ENCODE measurements around the gene PGLYRP2. TPM values are rescaled to one million over a fixed set of nuclear protein-coding genes. Genes with fewer than 3 reads are reported as not detected.
A peak's percentile ranks its signal among the peaks of the same experiment; 100 is the strongest.

The PGLYRP2 gene
- total and polyA plus RNA-seq, 7 experiments from 2014 or later: 0.21 to 0.65 (median 0.49) TPM; not detected in 2

DNA sequence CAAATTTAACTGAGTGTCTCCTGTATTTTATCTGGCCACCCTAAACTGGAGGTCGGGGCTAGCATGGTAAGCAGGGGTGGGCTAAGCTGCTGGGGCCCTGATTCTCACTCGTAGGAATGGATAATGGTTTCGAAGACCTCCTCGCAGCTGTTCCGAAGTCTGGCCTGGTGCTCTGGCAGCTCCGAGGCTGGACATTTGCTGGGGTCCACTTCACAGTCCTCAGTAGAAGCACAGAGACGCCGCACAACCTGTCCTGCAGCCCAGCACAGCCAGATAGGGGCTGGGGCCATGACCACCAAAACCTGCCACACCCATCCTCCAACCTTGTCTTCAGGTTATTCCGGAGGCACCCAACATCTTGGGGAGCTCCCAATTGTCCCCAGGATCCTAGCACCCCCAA, 23.3 kb downstream of the PGLYRP2 start:
- no peak overlapping the region for H3K4me3 Mint-ChIP-seq
- ATAC-seq (no peak), DNase-seq (no peak)
- Histone ChIP-seq H3K27me3 (ENCODE audit: control insufficient read depth in 2 of 2, insufficient read depth in 2 of 2, low read length in 2 of 2) (no peaks in the 10 kb centered on the region), H3K4me3 (ENCODE audit: low read length) (no peak overlapping the region), H3K27ac (ENCODE audit: low read depth, low read length) (no peak overlapping the region), H3K9me3 (ENCODE audit: control insufficient read depth in 2 of 3, low read length in 3 of 3) (no peaks in the 10 kb centered on the region), H3K36me3 (ENCODE audit: control insufficient read depth in 2 of 3, insufficient read depth in 3 of 3, low read length in 3 of 3) (peaks cover 16 to 88% (median 43%) of the 10 kb centered on the region in 3 experiments), H3K4me1 (ENCODE audit: control insufficient read depth in 2 of 2, insufficient read depth in 2 of 2, low read length in 2 of 2) (peaks cover 3 to 9% of the 10 kb centered on the region in 2 donors)
- intact Hi-C loops (cut with micrococcal nuclease): no loop called here
- H3K9me3 Mint-ChIP-seq: peaks cover 0 to 2% (median 0%) of the 10 kb centered on the region in 11 donors
- POLR2A ChIA-PET: interaction anchor here (1.4 to 8.4 kb wide), 2 partner anchors 8 to 95 kb away, joined by 5 to 101 read pairs; partner anchors contain the start of gene RASAL3
- no peaks in the 10 kb centered on the region for H3K27me3 Mint-ChIP-seq
- peaks cover 12 to 57% (median 28%) of the 10 kb centered on the region in 5 donors for H3K36me3 Mint-ChIP-seq
- H3K27ac Mint-ChIP-seq: peak overlapping the region in 2 of 9 donors; percentile 59 to 69
- peaks cover 14 to 40% (median 34%) of the 10 kb centered on the region in 7 donors for H3K4me1 Mint-ChIP-seq
- CTCF ChIA-PET: interaction anchor here (0.6 to 0.7 kb wide), 2 partner anchors 22 to 284 kb away, joined by 3 read pairs; no protein-coding TSS in a partner anchor

DNA sequence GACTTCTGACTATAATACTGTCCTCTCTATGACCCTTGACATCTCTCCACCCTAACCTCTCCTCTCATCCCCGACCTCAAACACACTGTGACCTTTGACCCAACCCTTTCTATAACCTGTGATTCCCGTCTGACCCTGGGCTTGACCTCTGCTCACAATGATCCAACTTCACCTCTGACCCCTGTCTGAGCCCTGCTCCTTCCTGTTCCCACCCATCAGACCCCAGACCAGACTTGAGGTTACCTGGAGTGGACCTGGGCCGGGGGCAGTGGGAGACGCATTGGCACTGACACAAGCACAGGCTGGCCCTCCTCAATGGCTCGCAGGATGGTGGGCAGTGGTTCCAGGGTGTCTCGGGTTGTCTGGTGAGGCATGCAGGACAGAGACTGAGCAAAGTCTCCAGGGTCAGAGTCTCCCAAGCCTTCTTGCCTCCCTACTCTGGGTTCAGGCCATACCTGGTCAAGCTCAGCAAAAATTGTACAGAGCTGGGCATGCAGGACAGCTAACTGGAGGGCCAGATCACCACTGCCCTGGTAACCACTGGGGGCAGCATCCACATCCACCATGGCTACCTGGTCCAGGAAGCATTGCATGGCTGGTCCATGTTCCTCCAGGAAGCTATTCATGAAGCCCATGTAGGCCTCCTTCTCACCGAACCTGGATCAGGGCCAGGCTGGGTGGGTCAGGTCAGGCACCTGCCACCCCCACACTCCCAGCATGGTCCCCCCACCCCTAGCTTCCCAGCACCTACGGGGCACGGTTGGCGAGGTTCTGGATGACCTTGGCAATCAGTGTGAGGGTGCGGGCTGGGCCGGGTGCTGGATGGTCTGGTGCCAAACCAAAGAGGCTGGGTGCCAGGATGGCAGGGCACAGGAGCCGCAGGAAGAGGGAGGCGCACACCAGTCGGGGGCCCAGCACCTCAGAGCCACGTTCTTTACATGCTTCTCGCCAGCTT, 25.1 kb downstream of the PGLYRP2 start:
- Mint-ChIP-seq H3K36me3 (peaks cover 12 to 53% (median 21%) of the 10 kb centered on the region in 5 donors), H3K4me3 (no peak overlapping the region), H3K27me3 (no peaks in the 10 kb centered on the region), H3K9me3 (peaks cover 0 to 3% (median 0%) of the 10 kb centered on the region in 11 donors), H3K27ac (peak overlapping the region; percentile 30 to 86 (median 71)), H3K4me1 (peaks cover 10 to 35% (median 28%) of the 10 kb centered on the region in 7 donors)
- no peak for ATAC-seq
- Histone ChIP-seq H3K9me3 (ENCODE audit: control insufficient read depth in 2 of 3, low read length in 3 of 3) (no peaks in the 10 kb centered on the region), H3K4me3 (ENCODE audit: low read length) (no peak overlapping the region), H3K4me1 (ENCODE audit: control insufficient read depth in 2 of 2, insufficient read depth in 2 of 2, low read length in 2 of 2) (no peaks in the 10 kb centered on the region), H3K27me3 (ENCODE audit: control insufficient read depth in 2 of 2, insufficient read depth in 2 of 2, low read length in 2 of 2) (no peaks in the 10 kb centered on the region), H3K27ac (ENCODE audit: low read depth, low read length) (peak overlapping the region; percentile 14), H3K36me3 (ENCODE audit: control insufficient read depth in 2 of 3, insufficient read depth in 3 of 3, low read length in 3 of 3) (peaks cover 16 to 71% (median 35%) of the 10 kb centered on the region in 3 experiments)
- ChIA-PET CTCF (no interaction called here), POLR2A (interaction anchor here (1.6 to 8.4 kb wide), 2 partner anchors 9 to 35 kb away, joined by 7 to 101 read pairs; partner anchors contain the start of genes AKAP8L and RASAL3)
- DNase-seq: no peak
- intact Hi-C loops (cut with micrococcal nuclease): loop anchor here in 1 of 2 donors (2.0 kb wide), 1 partner anchor 13 kb away; no protein-coding TSS in a partner anchor

DNA sequence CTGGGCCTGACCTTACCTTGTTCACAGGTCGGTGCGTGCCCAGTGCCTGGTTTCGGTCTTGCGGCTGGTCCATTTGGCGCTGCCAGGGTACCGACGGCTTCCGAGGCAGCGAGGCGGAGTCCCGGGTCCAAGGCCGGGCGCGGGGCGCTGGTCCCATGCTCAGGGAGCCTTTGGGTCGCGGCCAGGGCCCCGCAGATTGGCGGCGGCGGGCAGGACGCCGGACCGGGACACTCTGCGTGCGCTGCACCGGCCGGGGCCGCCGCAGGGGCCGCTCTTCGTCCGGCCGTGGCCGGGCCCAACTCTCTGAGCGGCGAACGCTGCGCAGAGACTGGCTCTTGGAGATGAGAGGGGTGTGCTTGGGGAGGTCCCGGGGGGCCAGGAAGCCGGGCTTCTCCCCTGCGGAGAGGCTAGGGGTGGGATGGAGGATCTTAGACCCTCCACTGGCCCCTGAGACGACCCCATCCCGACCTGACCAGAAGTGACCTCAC, 26.2 kb downstream of the PGLYRP2 start:
- POLR2A ChIA-PET: interaction anchor here (0.6 to 8.4 kb wide), 2 partner anchors 11 to 32 kb away, joined by 4 to 101 read pairs; partner anchors contain the start of gene RASAL3
- no peaks in the 10 kb centered on the region for H3K9me3 ChIP-seq (ENCODE audit: control insufficient read depth in 2 of 3, low read length in 3 of 3)
- peak overlapping the region; percentile 14 for H3K27ac ChIP-seq (ENCODE audit: low read depth, low read length)
- ATAC-seq (no peak), DNase-seq (no peak)
- Mint-ChIP-seq H3K4me1 (peaks cover 10 to 42% (median 36%) of the 10 kb centered on the region in 7 donors), H3K36me3 (peaks cover 12 to 55% (median 21%) of the 10 kb centered on the region in 5 donors), H3K4me3 (no peak overlapping the region), H3K27ac (peak overlapping the region in 4 of 9 donors; percentile 46 to 81 (median 69)), H3K27me3 (no peaks in the 10 kb centered on the region), H3K9me3 (peaks cover 0 to 3% (median 0%) of the 10 kb centered on the region in 11 donors)
- no peak overlapping the region for H3K4me3 ChIP-seq (ENCODE audit: low read length)
- intact Hi-C loops (cut with micrococcal nuclease): loop anchor here in 1 of 2 donors (2.0 kb wide), 1 partner anchor 14 kb away; no protein-coding TSS in a partner anchor
- CTCF ChIA-PET: no interaction called here
- peaks cover 16 to 66% (median 31%) of the 10 kb centered on the region in 3 experiments for H3K36me3 ChIP-seq (ENCODE audit: control insufficient read depth in 2 of 3, insufficient read depth in 3 of 3, low read length in 3 of 3)
- H3K4me1 ChIP-seq (ENCODE audit: control insufficient read depth in 2 of 2, insufficient read depth in 2 of 2, low read length in 2 of 2): peaks cover 0 to 5% of the 10 kb centered on the region in 2 donors
- H3K27me3 ChIP-seq (ENCODE audit: control insufficient read depth in 2 of 2, insufficient read depth in 2 of 2, low read length in 2 of 2): no peaks in the 10 kb centered on the region

DNA sequence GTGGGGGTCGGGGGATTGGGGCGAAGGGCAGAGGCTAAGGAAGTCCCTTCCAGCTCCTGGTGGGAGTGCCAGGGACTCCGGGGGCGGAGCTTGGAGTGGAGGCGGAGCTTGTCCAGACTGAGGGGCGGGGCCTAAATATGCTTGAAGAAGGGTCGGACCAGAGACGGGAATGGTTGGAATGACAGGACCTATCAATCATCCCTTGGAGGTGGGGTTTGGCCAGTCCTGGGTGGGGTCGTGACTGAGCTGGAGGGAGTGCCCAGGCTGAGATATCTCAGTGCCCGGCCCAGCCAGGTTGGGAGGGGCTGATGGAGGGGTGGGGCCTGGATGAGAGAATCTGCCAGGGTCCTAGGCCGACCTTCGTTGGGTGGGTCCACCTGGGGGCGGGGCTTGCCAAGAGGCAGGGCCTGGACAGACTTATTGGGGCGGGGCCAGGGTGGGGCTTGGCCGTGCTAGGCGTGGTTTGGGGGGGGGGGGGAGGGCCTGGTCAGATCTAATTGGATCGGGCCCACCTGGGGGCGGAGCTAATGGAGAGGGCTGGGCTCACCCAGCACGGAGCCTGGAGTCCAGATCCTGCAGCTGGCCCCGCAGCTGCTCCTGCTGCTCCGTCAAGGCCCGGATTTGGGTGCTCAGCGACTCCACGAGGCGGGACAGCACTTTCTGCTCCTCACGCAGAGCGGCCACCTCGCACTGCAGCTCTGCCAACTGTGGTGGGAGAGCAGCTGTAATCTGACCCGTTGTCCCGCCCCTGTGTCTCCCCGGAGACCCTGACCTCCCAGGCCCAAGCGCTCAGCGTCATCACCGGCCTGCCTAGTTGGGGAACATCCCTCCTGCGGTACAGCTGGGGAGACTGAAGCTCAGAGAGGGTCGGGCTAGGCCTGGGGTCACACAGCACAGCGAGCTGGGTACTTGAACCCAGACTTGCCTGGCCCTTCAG, 26.9 kb downstream of the PGLYRP2 start:
- Histone ChIP-seq H3K4me1 (ENCODE audit: control insufficient read depth in 2 of 2, insufficient read depth in 2 of 2, low read length in 2 of 2) (peaks cover 0 to 5% of the 10 kb centered on the region in 2 donors), H3K36me3 (ENCODE audit: control insufficient read depth in 2 of 3, insufficient read depth in 3 of 3, low read length in 3 of 3) (peaks cover 16 to 60% (median 25%) of the 10 kb centered on the region in 3 experiments), H3K9me3 (ENCODE audit: control insufficient read depth in 2 of 3, low read length in 3 of 3) (no peaks in the 10 kb centered on the region), H3K27ac (ENCODE audit: low read depth, low read length) (peak overlapping the region; percentile 42), H3K4me3 (ENCODE audit: low read length) (no peak overlapping the region), H3K27me3 (ENCODE audit: control insufficient read depth in 2 of 2, insufficient read depth in 2 of 2, low read length in 2 of 2) (no peaks in the 10 kb centered on the region)
- H3K9me3 Mint-ChIP-seq: peaks cover 0 to 3% (median 0%) of the 10 kb centered on the region in 11 donors
- peak overlapping the region in 7 of 9 donors; percentile 31 to 91 (median 75) for H3K27ac Mint-ChIP-seq
- H3K27me3 Mint-ChIP-seq: no peaks in the 10 kb centered on the region
- POLR2A ChIA-PET: interaction anchor here (0.9 to 8.4 kb wide), 5 partner anchors 11 to 103 kb away, joined by 3 to 101 read pairs (median 10); partner anchors contain the start of genes AKAP8L and RASAL3
- H3K4me3 Mint-ChIP-seq: no peak overlapping the region
- intact Hi-C loops (cut with micrococcal nuclease): loop anchor here in 1 of 2 donors (1.0 to 2.0 kb wide), 2 partner anchors 14 to 33 kb away; no protein-coding TSS in a partner anchor
- peaks cover 10 to 42% (median 36%) of the 10 kb centered on the region in 7 donors for H3K4me1 Mint-ChIP-seq
- DNase-seq (peak in 1 of 9 donors; percentile 42), ATAC-seq (no peak)
- CTCF ChIA-PET: interaction anchor here (1.0 to 1.6 kb wide), 2 partner anchors 33 to 103 kb away, joined by 6 read pairs; partner anchors contain the start of gene AKAP8L
- H3K36me3 Mint-ChIP-seq: peaks cover 12 to 52% (median 21%) of the 10 kb centered on the region in 5 donors

DNA sequence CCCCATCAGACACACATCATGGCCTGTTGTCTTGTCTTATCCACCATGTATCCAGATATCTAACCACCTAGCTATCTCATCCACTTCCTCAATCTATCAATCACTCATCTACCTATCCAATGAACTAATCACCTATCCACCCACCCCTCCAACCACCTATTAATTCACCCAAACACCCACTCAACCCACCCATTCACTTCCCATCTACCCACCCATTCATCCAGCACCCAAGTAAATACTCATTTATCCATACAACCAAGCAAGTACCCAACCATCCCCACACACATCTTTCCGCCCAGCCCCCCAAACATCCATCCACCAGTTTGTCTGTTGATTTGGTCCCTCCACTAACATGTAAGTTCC, 28.8 kb downstream of the PGLYRP2 start:
- H3K27me3 Mint-ChIP-seq: no peaks in the 10 kb centered on the region
- POLR2A ChIA-PET: interaction anchor here (0.9 to 8.4 kb wide), 6 partner anchors 13 to 101 kb away, joined by 3 to 101 read pairs (median 5); partner anchors contain the start of genes AKAP8 and RASAL3

More for the DNA sequence above, 28.8 kb downstream of the PGLYRP2 start:
- Mint-ChIP-seq H3K36me3 (peaks cover 12 to 49% (median 21%) of the 10 kb centered on the region in 5 donors), H3K4me1 (peaks cover 10 to 37% (median 36%) of the 10 kb centered on the region in 7 donors), H3K9me3 (peaks cover 0 to 3% (median 0%) of the 10 kb centered on the region in 11 donors), H3K27ac (peak overlapping the region; percentile 66 to 96 (median 91)), H3K4me3 (peak overlapping the region; percentile 57 to 86 (median 81))
- ATAC-seq (no peak), DNase-seq (no peak)
- Histone ChIP-seq H3K4me1 (ENCODE audit: control insufficient read depth in 2 of 2, insufficient read depth in 2 of 2, low read length in 2 of 2) (peaks cover 0 to 5% of the 10 kb centered on the region in 2 donors), H3K27me3 (ENCODE audit: control insufficient read depth in 2 of 2, insufficient read depth in 2 of 2, low read length in 2 of 2) (no peaks in the 10 kb centered on the region), H3K27ac (ENCODE audit: low read depth, low read length) (peak overlapping the region; percentile 72), H3K4me3 (ENCODE audit: low read length) (no peak overlapping the region), H3K9me3 (ENCODE audit: control insufficient read depth in 2 of 3, low read length in 3 of 3) (no peaks in the 10 kb centered on the region), H3K36me3 (ENCODE audit: control insufficient read depth in 2 of 3, insufficient read depth in 3 of 3, low read length in 3 of 3) (peaks cover 15 to 44% (median 16%) of the 10 kb centered on the region in 3 experiments)
- CTCF ChIA-PET: interaction anchor here (1.3 to 2.2 kb wide), 2 partner anchors 13 to 105 kb away, joined by 4 to 7 read pairs; no protein-coding TSS in a partner anchor
- intact Hi-C loops (cut with micrococcal nuclease): loop anchor here in 1 of 2 donors (1.0 kb wide), 3 partner anchors 13 to 31 kb away; no protein-coding TSS in a partner anchor

Data from naive thymus-derived CD4-positive, alpha-beta T cell (primary cell).